Measurements from ENCODE around the gene YOD1.

YOD1 gene

DNA sequence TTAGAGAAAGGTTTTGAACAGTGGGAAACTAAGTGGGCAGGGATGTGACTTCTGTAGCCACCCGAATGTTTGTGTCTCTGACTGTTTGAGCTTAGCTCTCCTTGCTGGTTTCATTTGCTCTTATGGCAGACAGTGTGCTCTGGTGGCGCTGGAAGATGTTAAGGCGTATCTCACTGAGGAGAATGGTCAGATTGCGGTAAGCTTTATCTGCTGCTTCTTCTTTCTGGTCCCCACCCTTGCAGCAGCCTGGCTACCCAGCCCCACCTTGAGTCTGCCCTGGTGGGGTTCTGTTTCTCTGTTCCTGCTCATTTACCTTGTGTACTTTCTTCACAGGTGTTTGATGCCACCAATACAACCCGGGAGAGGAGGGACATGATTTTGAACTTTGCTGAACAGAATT is 12.0 kb upstream of the YOD1 start:
- TF ChIP-seq, protein P1, sequence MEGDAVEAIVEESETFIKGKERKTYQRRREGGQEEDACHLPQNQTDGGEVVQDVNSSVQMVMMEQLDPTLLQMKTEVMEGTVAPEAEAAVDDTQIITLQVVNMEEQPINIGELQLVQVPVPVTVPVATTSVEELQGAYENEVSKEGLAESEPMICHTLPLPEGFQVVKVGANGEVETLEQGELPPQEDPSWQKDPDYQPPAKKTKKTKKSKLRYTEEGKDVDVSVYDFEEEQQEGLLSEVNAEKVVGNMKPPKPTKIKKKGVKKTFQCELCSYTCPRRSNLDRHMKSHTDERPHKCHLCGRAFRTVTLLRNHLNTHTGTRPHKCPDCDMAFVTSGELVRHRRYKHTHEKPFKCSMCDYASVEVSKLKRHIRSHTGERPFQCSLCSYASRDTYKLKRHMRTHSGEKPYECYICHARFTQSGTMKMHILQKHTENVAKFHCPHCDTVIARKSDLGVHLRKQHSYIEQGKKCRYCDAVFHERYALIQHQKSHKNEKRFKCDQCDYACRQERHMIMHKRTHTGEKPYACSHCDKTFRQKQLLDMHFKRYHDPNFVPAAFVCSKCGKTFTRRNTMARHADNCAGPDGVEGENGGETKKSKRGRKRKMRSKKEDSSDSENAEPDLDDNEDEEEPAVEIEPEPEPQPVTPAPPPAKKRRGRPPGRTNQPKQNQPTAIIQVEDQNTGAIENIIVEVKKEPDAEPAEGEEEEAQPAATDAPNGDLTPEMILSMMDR (conservative IDR thresholded peaks at IDR 0.05), result no peak
- H3K27ac ChIP-seq, result no peak overlapping the region

- TF ChIP-seq, protein P1 (conservative IDR thresholded peaks at IDR 0.05), result no peak
- H3K27ac ChIP-seq, result no peak overlapping the region
Observed at GRCh38 chr1:207062058-207062457, 11.1 kb upstream of the YOD1 start.

DNA sequence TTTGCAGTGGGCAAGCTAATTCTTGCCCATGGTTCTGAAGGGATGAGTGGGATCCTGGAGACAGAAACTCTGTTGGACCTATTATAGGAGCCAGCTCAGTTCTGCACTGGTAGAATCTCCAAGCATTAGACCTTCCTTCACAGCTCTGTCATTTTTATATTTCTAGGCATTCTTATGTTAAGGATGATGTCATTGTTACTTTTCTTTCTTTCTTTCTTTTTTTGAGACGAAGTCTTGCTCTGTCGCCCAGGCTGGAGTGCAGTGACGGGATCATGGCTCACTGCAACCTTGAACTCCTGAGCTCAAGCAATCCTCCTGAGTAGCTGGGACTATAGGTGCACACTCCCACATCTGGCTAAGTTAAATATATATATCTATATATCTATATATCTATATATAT is 9.6 kb upstream of the YOD1 start:
- no peak overlapping the region for H3K27ac ChIP-seq
- TF ChIP-seq, protein P1 (conservative IDR thresholded peaks at IDR 0.05), result no peak

- TF ChIP-seq, protein P1 (conservative IDR thresholded peaks at IDR 0.05), result no peak
- no peak overlapping the region for H3K27ac ChIP-seq
Observed at GRCh38 chr1:207059881-207060280, 8.9 kb upstream of the YOD1 start.

DNA sequence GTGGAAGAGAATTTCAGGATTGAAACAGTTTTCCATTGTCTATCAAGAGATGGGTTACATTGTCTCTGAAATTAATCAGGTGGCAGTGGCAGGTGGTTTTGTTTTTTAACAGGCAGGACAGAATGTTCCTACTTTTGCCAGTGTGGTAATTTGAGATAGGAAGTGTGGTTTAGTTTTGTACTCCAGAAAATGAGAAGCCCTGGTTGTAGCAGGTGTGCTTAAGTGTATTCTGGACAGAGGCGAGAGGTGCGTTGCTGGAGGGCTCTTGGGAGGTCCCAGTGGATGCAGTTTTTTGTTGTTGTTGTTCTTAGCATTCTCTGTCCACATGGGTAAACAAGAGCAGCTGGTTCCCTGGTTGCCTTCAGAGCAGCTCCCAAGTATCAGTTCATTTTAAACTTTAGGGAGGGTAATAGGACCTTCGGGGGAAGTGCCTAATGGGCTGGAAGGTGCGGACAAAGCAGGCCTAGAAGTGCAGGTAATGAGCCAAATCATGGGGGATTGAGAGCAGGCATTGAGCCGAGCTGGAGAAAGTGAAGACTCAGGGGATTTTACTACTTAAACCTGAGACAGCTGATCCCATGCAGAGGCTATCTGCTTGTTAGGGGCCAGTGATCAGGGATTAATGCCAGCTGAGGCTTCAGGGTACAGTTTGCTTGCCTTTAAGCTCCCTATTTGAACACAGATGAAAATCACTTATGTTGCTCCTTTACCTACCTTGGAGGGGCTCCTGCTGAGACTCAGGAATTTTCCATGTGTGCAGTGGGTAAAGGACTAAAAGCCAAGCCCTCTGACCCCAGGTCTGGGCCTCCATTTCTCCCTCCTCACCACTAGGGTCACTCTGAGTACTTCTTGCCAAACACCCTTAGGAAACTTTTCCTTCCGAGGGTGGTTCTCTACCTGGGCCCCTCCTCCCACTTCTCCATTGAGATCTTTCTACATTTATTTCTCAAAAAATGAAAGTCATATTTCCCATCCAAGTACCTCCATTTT is 8.2 kb upstream of the YOD1 start:
- no peak overlapping the region for H3K27ac ChIP-seq
- TF ChIP-seq, protein P1 (conservative IDR thresholded peaks at IDR 0.05), result no peak

GRCh38 chr1:207058252-207058651 is 7.2 kb upstream of the YOD1 start:
- TF ChIP-seq, protein P1 (conservative IDR thresholded peaks at IDR 0.05), result no peak
- H3K27ac ChIP-seq, result no peak overlapping the region

- no peak overlapping the region for H3K27ac ChIP-seq
- TF ChIP-seq, protein P1 (conservative IDR thresholded peaks at IDR 0.05), result no peak
Observed at GRCh38 chr1:207056673-207057072, 5.7 kb upstream of the YOD1 start.
